Smooth muscle cell (in vitro differentiated cells): ENCODE results near the gene TTYH1. TPM values are rescaled to one million over a fixed set of nuclear protein-coding genes. Genes with fewer than 3 reads are reported as not detected.

Source experiments
- DNase-seq: peaks from one replicate; lab custom pipeline; 2025; ENCODE audit not compliant: unreplicated experiment; lab: John Stamatoyannopoulos, UW
- H2AFZ ChIP-seq: fragments of 200-600 bp; sonication (generic); 2 replicates; pipeline ENCODE4 v1.6.0; 2016; ENCODE audit warnings: antibody characterized with exemption, low read depth, mild to moderate bottlenecking
- H3F3A ChIP-seq: fragments of 200-600 bp; sonication (generic); 2 replicates; pipeline ENCODE4 v1.6.0; 2017; ENCODE audit warnings: antibody characterized with exemption, low read depth
- H3K27ac ChIP-seq: fragments of 200-600 bp; sonication (generic); 2 replicates; pipeline ENCODE4 v1.5.1; 2016; ENCODE audit warnings: low read depth, mild to moderate bottlenecking
- H3K27me3 ChIP-seq: fragments of 200-600 bp; sonication (generic); 2 replicates; pipeline ENCODE4 v1.6.1; 2016; ENCODE audit warnings: low read depth, mild to moderate bottlenecking
- H3K36me3 ChIP-seq: fragments of 200-600 bp; sonication (generic); 2 replicates; pipeline ENCODE4 v1.5.1; 2016; ENCODE audit warnings: low read depth
- H3K4me1 ChIP-seq: fragments of 200-600 bp; sonication (generic); 2 replicates; pipeline ENCODE4 v1.5.1; 2016; ENCODE audit warnings: low read depth
- H3K4me2 ChIP-seq: fragments of 200-600 bp; sonication (generic); 2 replicates; pipeline ENCODE4 v1.6.0; 2016; ENCODE audit warnings: mild to moderate bottlenecking
- H3K4me3 ChIP-seq: fragments of 200-600 bp; sonication (generic); 2 replicates; pipeline ENCODE4 v1.5.1; 2016; ENCODE audit warnings: mild to moderate bottlenecking
- H3K79me2 ChIP-seq: fragments of 200-600 bp; sonication (generic); 2 replicates; pipeline ENCODE4 v1.6.0; 2016; ENCODE audit warnings: low read depth, mild to moderate bottlenecking
- H3K9ac ChIP-seq: fragments of 200-600 bp; sonication (generic); 2 replicates; pipeline ENCODE4 v1.6.0; 2016; ENCODE audit warnings: low read depth
- H3K9me3 ChIP-seq: fragments of 200-600 bp; sonication (generic); replicated peaks from 2 replicates; pipeline ENCODE4 v1.5.1; 2016; ENCODE audit warnings: low read depth
- H4K20me1 ChIP-seq: fragments of 200-600 bp; sonication (generic); 2 replicates; pipeline ENCODE4 v1.6.0; 2016; ENCODE audit warnings: low read depth
- CTCF ChIP-seq: fragments of 200-600 bp; sonication (generic); IDR thresholded peaks from 2 replicates; pipeline ENCODE4 v1.5.1; 2017; ENCODE audit warnings: borderline replicate concordance, mild to moderate bottlenecking, antibody characterized with exemption; ENCODE audit not compliant: insufficient read depth, poor library complexity, severe bottlenecking
- WGBS: methylation state at CpG from one replicate; pipeline ENCODE4 v1.1.7; 2016; ENCODE audit warnings: low lambda C conversion rate; 5-methylcytosine and 5-hydroxymethylcytosine counted together
- polyA plus RNA-seq: library from polyadenylated mRNA; unstranded; fragments of >200 nt; fragmentation: Nextera tagmentation; extraction: Ambion mirVana; gene quantifications from 2 replicates; pipeline ENCODE4 v1.2.1, GENCODE V29; 2016
- total RNA-seq: library from RNA; depleted of rRNA; stranded (reverse); fragments of >200 nt; gene quantifications from 2 replicates; pipeline ENCODE4 v1.2.3, GENCODE V29; 2014

The TTYH1 gene
- total and polyA plus RNA-seq, 2 experiments from 2014 or later: 0.40 to 0.65 TPM

GRCh38 chr19:54387991-54388801, 27.1 kb upstream of the TTYH1 start:
- H4K20me1 ChIP-seq: no peaks in the 10 kb centered on the region
- H3K4me3 ChIP-seq: no peak overlapping the region
- H3K4me1 ChIP-seq: no peaks in the 10 kb centered on the region
- no peak overlapping the region for H2AFZ ChIP-seq
- H3K27ac ChIP-seq: no peak overlapping the region
- DNase-seq: no peak
- no peaks in the 10 kb centered on the region for H3K36me3 ChIP-seq
- no peak for TF ChIP-seq CTCF
- 70% methylated on average over 35 of the region's 36 CpGs for WGBS
- no peaks in the 10 kb centered on the region for H3K9me3 ChIP-seq
- no peak overlapping the region for H3K4me2 ChIP-seq
- no peaks in the 10 kb centered on the region for H3F3A ChIP-seq
- H3K27me3 ChIP-seq: peaks cover 19% of the 10 kb centered on the region
- H3K79me2 ChIP-seq: no peaks in the 10 kb centered on the region
- H3K9ac ChIP-seq: no peak overlapping the region

GRCh38 chr19:54388802-54389139, 26.5 kb upstream of the TTYH1 start:
- no peak for TF ChIP-seq CTCF
- no peak overlapping the region for H2AFZ ChIP-seq
- 73% methylated on average over 9 of the region's 9 CpGs for WGBS
- H3F3A ChIP-seq: no peaks in the 10 kb centered on the region
- H3K4me1 ChIP-seq: no peaks in the 10 kb centered on the region
- H3K4me2 ChIP-seq: no peak overlapping the region
- no peak overlapping the region for H3K27ac ChIP-seq
- no peak overlapping the region for H3K4me3 ChIP-seq
- no peak overlapping the region for H3K9ac ChIP-seq
- no peak for DNase-seq
- peaks cover 19% of the 10 kb centered on the region for H3K27me3 ChIP-seq
- H3K9me3 ChIP-seq: no peaks in the 10 kb centered on the region
- H3K79me2 ChIP-seq: no peaks in the 10 kb centered on the region
- no peaks in the 10 kb centered on the region for H3K36me3 ChIP-seq
- no peaks in the 10 kb centered on the region for H4K20me1 ChIP-seq

- Histone ChIP-seq H3K4me2 (no peak overlapping the region), H3K4me1 (no peaks in the 10 kb centered on the region), H2AFZ (no peak overlapping the region), H3K9ac (no peak overlapping the region), H3K36me3 (no peaks in the 10 kb centered on the region), H3K27me3 (peaks cover 19% of the 10 kb centered on the region), H3K9me3 (no peaks in the 10 kb centered on the region), H3K79me2 (no peaks in the 10 kb centered on the region), H3K4me3 (no peak overlapping the region), H3K27ac (no peak overlapping the region), H3F3A (no peaks in the 10 kb centered on the region), H4K20me1 (no peaks in the 10 kb centered on the region)
- WGBS: 80% methylated on average over 4 of the region's 4 CpGs
- no peak for DNase-seq
- no peak for TF ChIP-seq CTCF
These were observed 25.7 kb upstream of the TTYH1 start for GRCh38 chr19:54389553-54389952.
